ENCODE data around the gene SLC25A41.
A peak's percentile ranks its signal among the peaks of the same experiment; 100 is the strongest.

DNA sequence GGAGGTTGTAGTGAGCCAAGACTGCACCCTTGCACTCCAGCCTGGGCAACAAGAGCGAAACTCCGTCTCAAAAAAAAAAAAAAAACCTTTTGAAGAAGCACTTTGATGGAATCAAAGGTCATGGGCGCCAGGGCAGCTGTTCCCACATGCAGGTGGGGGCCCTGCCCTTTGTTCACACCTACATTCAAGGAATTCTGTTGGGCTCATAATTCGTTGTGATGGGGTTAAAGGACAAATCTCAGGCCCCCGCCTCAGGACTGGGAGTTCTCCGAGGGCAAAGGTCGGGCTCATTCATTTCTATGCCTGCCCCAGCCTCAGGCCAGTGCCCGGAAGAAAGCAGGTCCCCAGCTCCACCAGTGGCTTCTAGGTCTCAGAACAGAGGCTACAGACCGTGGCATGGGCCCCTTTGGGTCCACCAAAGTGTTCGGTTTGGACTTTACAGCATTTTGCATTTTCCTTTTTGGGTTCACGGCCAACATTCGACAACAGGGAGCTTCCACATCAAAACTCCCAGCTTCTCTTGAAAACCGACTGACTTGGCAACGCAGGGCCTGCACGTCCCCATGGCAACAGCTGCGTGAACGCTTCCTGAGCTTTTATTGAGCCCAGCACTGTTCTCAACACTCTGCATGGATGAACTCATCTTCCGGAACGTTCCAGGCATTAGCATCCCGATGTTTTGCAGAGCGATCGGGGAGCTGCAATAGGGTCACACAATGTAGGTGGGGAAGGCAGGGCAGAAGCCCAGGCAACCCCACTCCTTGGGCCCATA lies 30.5 kb downstream of the SLC25A41 start:
- no peak for TF ChIP-seq GPBP1L1 (CRISPR knock-in tag; IDR thresholded peaks at IDR 0.05)
- TF ChIP-seq ZNF296 (CRISPR knock-in tag; conservative IDR thresholded peaks at IDR 0.05): no peak
- TF ChIP-seq EZH2 (conservative IDR thresholded peaks at IDR 0.05; ENCODE audit: low read depth, low read length): no peak
- TF ChIP-seq, protein P1, sequence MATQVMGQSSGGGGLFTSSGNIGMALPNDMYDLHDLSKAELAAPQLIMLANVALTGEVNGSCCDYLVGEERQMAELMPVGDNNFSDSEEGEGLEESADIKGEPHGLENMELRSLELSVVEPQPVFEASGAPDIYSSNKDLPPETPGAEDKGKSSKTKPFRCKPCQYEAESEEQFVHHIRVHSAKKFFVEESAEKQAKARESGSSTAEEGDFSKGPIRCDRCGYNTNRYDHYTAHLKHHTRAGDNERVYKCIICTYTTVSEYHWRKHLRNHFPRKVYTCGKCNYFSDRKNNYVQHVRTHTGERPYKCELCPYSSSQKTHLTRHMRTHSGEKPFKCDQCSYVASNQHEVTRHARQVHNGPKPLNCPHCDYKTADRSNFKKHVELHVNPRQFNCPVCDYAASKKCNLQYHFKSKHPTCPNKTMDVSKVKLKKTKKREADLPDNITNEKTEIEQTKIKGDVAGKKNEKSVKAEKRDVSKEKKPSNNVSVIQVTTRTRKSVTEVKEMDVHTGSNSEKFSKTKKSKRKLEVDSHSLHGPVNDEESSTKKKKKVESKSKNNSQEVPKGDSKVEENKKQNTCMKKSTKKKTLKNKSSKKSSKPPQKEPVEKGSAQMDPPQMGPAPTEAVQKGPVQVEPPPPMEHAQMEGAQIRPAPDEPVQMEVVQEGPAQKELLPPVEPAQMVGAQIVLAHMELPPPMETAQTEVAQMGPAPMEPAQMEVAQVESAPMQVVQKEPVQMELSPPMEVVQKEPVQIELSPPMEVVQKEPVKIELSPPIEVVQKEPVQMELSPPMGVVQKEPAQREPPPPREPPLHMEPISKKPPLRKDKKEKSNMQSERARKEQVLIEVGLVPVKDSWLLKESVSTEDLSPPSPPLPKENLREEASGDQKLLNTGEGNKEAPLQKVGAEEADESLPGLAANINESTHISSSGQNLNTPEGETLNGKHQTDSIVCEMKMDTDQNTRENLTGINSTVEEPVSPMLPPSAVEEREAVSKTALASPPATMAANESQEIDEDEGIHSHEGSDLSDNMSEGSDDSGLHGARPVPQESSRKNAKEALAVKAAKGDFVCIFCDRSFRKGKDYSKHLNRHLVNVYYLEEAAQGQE (IDR thresholded peaks at IDR 0.05; ENCODE audit: borderline replicate concordance in 1 of 2, low read depth in 1 of 2, low read length in 2 of 2): no peak
- no peak for TF ChIP-seq NFIC (IDR thresholded peaks at IDR 0.05; ENCODE audit: low read length)
- TF ChIP-seq POLR2A (IDR thresholded peaks at IDR 0.05; ENCODE audit: insufficient read depth in 1 of 2, low read depth in 2 of 2, low read length in 2 of 2): no peak
- TF ChIP-seq POLR2AphosphoS5 (IDR thresholded peaks at IDR 0.05; ENCODE audit: low read depth, low read length): no peak
- TF ChIP-seq, protein P2, sequence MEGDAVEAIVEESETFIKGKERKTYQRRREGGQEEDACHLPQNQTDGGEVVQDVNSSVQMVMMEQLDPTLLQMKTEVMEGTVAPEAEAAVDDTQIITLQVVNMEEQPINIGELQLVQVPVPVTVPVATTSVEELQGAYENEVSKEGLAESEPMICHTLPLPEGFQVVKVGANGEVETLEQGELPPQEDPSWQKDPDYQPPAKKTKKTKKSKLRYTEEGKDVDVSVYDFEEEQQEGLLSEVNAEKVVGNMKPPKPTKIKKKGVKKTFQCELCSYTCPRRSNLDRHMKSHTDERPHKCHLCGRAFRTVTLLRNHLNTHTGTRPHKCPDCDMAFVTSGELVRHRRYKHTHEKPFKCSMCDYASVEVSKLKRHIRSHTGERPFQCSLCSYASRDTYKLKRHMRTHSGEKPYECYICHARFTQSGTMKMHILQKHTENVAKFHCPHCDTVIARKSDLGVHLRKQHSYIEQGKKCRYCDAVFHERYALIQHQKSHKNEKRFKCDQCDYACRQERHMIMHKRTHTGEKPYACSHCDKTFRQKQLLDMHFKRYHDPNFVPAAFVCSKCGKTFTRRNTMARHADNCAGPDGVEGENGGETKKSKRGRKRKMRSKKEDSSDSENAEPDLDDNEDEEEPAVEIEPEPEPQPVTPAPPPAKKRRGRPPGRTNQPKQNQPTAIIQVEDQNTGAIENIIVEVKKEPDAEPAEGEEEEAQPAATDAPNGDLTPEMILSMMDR (CRISPR knock-in tag; IDR thresholded peaks at IDR 0.05): no peak
- peak; percentile 71 for TF ChIP-seq NCOR1 (IDR thresholded peaks at IDR 0.05; ENCODE audit: borderline replicate concordance, low read length)

Measured in HepG2 (cell line).